Loucy (cell line): ENCODE measurements around the gene LTBP4.

Experiments used
- EZH2phosphoT487 ChIP-seq: fragments of 200-600 bp; IDR thresholded peaks from 2 replicates; pipeline ENCODE4 v1.6.1; 2018; ENCODE audit warnings: antibody characterized with exemption, mild to moderate bottlenecking, moderate library complexity, borderline replicate concordance
- TF ChIP-seq, protein P1 (sequence below): fragments of 200-600 bp; sonication (generic); conservative IDR thresholded peaks from 2 replicates; pipeline ENCODE4 v1.5.1; 2014; ENCODE audit warnings: mild to moderate bottlenecking, antibody characterized with exemption, low read length

DNA sequence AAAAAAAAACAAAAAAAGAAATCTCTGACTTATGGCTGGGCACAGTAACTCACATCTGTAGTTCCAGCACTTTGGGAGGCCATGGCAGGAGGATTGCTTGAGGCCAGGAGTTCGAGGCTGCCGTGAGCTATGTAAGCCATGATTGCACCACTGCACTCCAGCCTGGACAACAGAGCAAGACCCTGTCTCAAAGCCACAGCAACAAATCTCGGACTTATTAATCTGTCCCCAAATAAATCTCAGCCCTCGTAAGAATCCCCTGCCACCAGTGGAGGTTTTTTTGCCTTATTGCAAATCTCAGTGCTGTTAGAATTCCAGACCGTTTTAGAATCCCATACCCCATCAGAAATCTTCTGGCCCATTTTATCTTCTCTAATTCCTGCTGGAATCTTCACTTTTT, 19.6 kb upstream of the LTBP4 start:
- TF ChIP-seq, protein P1, sequence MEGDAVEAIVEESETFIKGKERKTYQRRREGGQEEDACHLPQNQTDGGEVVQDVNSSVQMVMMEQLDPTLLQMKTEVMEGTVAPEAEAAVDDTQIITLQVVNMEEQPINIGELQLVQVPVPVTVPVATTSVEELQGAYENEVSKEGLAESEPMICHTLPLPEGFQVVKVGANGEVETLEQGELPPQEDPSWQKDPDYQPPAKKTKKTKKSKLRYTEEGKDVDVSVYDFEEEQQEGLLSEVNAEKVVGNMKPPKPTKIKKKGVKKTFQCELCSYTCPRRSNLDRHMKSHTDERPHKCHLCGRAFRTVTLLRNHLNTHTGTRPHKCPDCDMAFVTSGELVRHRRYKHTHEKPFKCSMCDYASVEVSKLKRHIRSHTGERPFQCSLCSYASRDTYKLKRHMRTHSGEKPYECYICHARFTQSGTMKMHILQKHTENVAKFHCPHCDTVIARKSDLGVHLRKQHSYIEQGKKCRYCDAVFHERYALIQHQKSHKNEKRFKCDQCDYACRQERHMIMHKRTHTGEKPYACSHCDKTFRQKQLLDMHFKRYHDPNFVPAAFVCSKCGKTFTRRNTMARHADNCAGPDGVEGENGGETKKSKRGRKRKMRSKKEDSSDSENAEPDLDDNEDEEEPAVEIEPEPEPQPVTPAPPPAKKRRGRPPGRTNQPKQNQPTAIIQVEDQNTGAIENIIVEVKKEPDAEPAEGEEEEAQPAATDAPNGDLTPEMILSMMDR = no peak
- no peak for TF ChIP-seq EZH2phosphoT487
